HG03439 (cell line): ENCODE results near the gene STARD3NL.
"Not testable (repeated sequence)": the region's sequence is repeated elsewhere in the genome, so short reads cannot be mapped to it uniquely, and the experiment has no call there.

ENCODE experiments used
- ATAC-seq: cut with Tn5 transposase; IDR thresholded peaks from one replicate; pipeline ENCODE4 v1.9.1; 2021; ENCODE audit warnings: mild to moderate bottlenecking, moderate library complexity; ENCODE audit not compliant: unreplicated experiment

STARD3NL gene

DNA sequence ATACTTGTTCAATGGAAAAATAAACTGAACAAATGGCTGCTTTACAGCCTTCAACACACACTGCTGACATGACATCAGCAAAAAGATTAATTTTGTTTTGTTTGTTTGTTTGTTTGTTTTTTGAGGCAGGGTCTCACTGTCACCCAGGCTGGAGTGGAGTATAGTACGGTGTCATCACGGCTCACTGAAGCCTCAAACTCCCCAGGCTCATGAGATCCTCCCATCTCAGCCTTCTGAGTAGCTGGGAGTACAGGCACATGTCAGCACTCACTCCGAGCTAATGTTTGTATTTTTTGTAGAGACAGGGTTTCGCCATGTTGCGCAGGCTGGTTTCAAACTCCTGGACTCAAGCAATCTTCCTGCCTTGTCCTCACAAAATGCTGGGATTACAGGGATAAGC, 84.5 kb downstream of the STARD3NL start:
- ATAC-seq, result no peak

DNA sequence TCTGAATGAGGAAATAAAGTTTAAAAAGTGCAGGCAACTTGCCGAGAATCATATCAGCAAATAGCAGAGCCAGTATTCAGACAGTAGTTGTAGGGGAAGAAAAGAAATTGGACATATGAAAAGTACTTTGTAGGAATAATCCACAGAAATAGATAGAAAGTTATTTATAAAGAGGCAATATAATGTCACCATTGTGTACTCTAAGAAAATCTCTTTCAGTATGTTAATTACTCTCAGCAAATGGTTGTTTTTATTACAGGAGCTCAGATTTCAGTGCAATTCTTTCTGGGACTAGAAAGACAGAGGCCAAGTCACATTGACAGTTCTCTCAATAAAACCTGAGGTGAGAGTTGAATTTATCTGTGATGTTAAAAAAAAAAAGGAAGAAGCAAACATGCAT, 85.2 kb downstream of the STARD3NL start:
- ATAC-seq, result not testable (repeated sequence)

DNA sequence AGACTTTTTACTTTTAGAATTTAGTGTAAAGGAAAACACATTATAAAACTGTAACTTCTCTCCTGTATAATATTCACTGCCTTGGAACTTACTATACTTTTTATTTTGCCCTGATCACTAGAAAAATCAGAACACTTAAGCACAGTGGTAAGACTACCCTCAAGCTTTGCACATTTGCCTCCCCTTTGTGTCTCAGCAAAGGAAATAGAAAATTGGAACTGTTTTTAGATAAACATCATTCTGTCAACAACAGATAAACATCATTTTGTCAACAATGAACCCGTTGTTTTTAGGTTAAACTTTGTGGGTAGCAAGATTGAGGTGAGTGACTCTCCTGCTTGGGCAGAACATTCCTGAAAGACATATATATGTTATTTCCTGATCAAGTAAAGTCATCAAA, 86.6 kb downstream of the STARD3NL start:
- ATAC-seq, result not testable (repeated sequence)

DNA sequence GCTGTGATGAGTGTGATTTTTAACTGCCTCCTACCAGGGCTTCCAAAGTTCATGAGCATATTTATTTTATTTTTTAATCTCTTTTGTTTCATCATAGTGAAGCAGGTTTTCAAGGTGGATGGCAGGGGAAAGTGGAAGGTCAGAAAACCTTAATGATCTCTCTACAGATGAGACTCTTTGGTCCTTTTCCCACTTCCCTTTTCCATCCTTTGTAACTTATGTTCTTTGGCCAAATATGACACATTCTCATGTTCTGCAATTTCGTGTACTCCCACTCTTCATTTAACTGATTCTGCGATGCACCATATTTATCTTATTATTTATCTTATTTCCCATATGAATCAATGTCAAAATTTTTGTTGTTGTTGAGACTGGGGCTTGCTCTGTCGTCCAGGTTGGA, 87.9 kb downstream of the STARD3NL start:
- ATAC-seq, result not testable (repeated sequence)

DNA sequence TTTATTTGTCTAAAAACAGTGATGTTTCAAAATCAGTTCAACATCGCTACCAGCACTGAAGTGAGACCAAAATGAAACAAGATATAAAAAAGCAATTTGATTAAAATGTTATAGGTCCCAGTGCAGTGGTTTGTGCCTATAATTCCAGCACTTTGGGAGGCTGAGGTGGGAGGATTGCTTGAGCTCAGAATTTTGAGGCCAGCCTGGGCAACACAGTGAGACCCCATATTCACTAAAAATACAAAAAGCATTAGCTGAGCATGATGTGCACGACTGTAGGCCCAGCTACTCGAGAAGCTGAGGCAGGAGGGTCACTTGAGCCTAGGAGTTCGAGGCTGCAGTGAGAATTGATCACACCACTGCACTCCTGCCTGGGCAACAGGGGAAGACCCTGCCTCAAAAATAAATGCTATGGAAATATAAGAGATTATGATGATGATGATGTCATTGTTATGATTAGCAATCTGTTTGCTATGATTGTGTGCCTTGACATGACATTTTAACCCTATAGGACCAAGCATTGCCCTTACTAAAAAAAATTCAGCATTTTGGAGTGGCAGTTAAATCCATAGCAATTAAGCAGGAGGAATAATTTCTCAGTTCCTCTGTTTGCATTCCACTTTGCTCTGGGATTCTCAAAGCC, 91.8 kb downstream of the STARD3NL start:
- not testable (repeated sequence) for ATAC-seq

DNA sequence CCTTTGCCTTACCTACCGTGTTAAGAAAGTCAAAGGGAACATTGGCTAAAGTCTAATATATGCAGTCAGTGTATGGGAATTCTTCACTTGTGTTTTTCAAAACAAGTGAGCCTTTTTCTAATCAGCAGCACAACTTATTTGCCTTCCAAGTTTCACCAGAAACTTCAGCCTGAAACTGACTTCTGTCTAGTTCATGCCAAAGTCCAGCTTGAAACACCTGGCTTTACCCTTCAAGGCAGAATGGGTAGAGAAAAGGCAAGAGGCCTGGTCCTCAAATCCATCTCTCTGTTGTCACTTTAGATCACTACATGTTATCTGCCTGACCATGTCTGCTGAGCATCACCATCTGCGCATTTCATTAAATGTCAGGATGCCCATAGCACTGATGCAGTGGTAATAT, 92.4 kb downstream of the STARD3NL start:
- ATAC-seq, result not testable (repeated sequence)

DNA sequence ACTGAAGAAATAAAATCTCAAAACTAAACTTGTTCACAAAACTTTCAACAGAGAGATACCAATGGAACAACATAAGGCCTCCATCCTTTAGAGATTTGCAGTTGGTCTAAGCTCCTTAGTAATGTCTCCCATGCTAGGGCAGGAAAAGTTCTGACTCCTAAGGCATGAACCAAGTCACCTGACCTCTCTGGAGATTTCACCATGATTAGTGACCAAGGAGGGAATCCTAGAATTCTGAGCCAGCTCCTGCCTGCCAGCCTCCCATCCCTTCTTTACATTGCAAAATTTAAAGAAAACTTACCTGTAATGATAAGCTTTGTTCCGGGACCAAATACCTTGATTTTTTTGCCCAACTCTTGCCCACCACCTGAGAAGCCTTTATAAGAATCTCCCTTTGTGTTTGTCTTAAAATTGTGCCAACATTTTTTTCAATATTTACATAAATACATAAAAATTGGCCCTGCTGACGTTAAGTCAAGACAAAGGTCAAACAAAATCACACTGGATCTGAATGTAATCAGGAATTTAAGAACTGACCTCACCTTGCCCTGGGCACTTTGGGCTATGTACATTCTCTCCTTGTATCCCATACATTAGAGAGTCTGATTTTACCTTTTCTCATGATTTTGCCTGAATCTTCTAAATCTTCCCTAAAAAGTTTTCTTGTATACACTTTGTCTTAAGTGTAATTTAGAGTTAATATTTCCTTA, 95.4 kb downstream of the STARD3NL start, which contains the start of gene TARP:
TARP (minus strand) TSS at position 351 of the 710 bp plus-strand sequence.
- ATAC-seq, result no peak

DNA sequence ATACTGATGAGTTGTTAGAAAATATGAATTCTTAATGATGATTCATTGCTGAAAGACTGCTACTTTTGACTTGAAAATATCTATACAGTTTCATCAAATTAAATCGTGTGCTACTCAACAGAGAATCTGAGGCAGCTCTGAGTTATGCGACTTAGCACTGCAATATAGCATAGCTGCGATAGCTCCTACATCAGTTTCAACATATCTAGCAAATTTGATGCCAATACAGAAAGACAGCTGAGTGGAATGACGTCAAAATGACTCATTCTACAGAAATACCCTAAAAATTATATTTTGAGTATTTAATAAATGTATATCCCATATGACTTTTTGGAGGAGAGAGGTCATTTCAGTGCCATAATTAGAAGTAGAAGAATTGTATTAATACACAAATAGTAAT, 96.4 kb downstream of the STARD3NL start:
- no peak for ATAC-seq

DNA sequence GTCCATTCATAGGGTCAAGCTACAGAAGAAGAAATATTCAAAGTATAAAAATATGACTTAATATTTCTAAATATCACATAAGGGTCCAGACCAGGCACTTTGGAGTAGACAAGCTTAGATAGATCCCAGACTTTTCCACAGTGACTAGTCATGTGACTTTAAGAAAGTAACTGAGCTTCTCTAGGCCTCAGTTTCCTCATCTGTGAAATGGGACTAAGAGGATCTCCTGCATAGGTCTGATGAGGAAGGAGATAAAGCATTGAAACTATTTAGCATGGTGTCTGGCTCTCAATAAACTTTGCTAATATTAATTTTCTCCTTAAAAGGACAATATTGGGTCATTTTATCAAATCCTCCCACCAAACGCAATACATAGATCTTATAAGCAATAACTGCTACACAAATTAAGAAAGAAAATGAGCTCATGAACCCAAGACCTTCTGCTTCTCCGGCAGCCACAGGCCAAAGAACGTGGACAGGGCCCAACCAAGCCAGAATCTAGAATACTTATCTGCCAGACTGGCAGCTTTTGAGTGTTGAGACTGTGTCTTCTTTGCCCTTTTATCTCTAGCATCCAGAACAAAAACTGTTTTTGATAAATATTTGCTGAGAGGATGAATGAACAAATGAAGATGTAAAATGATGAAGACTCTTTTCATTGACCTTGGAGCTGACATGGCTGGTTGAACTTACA, 97.0 kb downstream of the STARD3NL start:
- no peak for ATAC-seq

DNA sequence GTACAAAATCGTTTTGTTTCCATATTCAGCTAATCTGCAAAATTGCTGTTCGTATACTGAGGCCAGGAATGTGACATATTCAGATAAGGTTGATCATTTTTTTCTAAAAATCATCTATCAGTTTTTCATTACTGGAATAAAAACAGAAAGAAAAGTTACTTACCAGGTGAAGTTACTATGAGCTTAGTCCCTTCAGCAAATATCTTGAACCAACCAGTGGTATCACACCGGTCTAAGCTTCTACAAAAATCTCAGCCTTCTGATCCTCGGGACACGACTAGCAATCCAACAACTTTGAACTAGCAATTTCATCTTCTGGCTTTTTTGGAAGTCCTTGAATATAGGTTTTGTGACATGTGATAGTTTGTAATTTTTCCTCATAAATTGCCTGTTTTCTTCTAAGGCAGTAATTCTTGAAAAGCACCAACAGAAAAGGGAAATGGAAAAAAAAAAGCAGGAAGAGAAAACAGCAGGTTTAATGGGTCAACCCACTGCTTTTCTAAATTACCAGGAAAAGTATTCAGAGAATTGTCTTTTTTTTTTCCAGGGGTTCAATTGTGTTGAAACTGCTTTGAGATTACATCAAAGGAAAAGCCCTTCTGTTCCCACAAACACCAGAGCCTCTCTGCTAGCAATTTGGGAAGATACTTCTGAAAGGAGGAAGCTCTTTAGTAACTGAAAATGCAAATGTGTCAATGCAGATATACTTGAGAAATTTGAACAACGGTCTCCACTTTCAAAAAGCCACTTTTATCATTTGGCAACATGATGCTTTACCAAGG, 98.2 kb downstream of the STARD3NL start:
- no peak for ATAC-seq

DNA sequence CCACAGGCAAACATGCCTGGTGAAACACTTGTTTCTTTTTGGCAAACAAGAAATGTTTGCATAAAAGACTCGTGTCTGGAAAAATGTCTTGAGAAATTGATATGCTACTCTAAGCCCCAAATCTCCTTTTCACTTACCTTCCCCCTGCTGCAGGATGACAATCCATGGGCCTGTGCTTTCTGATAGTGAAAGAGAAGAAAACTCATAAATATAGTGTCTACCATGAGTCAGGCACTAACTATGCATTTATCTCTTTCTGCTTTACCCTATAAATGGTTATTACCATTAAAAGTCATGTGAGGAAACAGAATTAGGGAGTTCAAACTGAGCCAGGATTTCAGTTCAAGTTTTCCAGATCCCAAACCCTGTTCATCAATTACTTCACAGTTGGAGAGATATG, 102.0 kb downstream of the STARD3NL start:
- ATAC-seq, result no peak
